WTC11 (cell line): ENCODE measurements around the gene ERBB4. TPM values are rescaled to one million over a fixed set of nuclear protein-coding genes. Genes with fewer than 3 reads are reported as not detected.

Source experiments
- ATAC-seq: fragments of 200-7000 bp; cut with Tn5 transposase; 2 replicates; pipeline ENCODE4 v1.10.0; 2021; ENCODE audit warnings: mild to moderate bottlenecking, moderate library complexity
- CTCF ChIA-PET: fragments of 300-600 bp; sonication (Branson Sonifier 250); formaldehyde crosslinking; loops from one replicate; lab custom pipeline; 2021; ENCODE audit warnings: antibody characterized with exemption; lab: Charles Lee
- POLR2A ChIA-PET: fragments of 350-600 bp; sonication (Branson Sonifier 250); formaldehyde crosslinking; loops from one replicate; lab custom pipeline; 2021; ENCODE audit warnings: antibody characterized with exemption; lab: Charles Lee
- DNase-seq: peaks from one replicate; pipeline ENCODE4 v3.0.0; 2021; ENCODE audit warnings: low spot score
- H3K27ac Mint-ChIP-seq: 2 replicates; pipeline ENCODE4 v1.8.0; 2021; ENCODE audit warnings: mixed read lengths
- H3K27me3 Mint-ChIP-seq: 2 replicates; pipeline ENCODE4 v1.8.0; 2021; ENCODE audit warnings: low read depth, mild to moderate bottlenecking, moderate library complexity, mixed read lengths
- H3K36me3 Mint-ChIP-seq: 2 replicates; pipeline ENCODE4 v1.8.0; 2021; ENCODE audit warnings: mixed read lengths
- H3K4me1 Mint-ChIP-seq: 2 replicates; pipeline ENCODE4 v1.8.0; 2022; ENCODE audit warnings: mixed read lengths
- H3K4me3 Mint-ChIP-seq: 2 replicates; pipeline ENCODE4 v1.8.0; 2021; ENCODE audit warnings: mild to moderate bottlenecking, moderate library complexity, mixed read lengths
- H3K9me3 Mint-ChIP-seq: 2 replicates; pipeline ENCODE4 v1.8.0; 2021; ENCODE audit warnings: mixed read lengths
- AFF4 ChIP-seq: sonication (generic); formaldehyde crosslinking; IDR thresholded peaks from 2 replicates; pipeline ENCODE4 v1.8.1; 2023; ENCODE audit warnings: mild to moderate bottlenecking, missing genetic modification reagents, borderline replicate concordance
- FOXJ3 ChIP-seq: sonication (generic); formaldehyde crosslinking; IDR thresholded peaks from 2 replicates; pipeline ENCODE4 v1.9.0; 2021; ENCODE audit warnings: missing genetic modification reagents, mild to moderate bottlenecking, borderline replicate concordance
- JAZF1 ChIP-seq: fragments of 250-450 bp; sonication (Bioruptor Pico); IDR thresholded peaks from 2 replicates; pipeline ENCODE4 v1.9.0; 2021; ENCODE audit warnings: moderate library complexity, mild to moderate bottlenecking, inconsistent platforms
- MXD4 ChIP-seq: fragments of 250-450 bp; sonication (Bioruptor Pico); IDR thresholded peaks from 2 replicates; pipeline ENCODE4 v1.8.0; 2021; ENCODE audit warnings: mild to moderate bottlenecking, moderate library complexity, borderline replicate concordance
- NFATC4 ChIP-seq: fragments of 250-450 bp; sonication (Bioruptor Pico); IDR thresholded peaks from 2 replicates; pipeline ENCODE4 v1.9.0; 2021; ENCODE audit warnings: mild to moderate bottlenecking
- RELA ChIP-seq: sonication (generic); formaldehyde crosslinking; IDR thresholded peaks from 2 replicates; pipeline ENCODE4 v1.8.1; 2022; ENCODE audit warnings: missing genetic modification reagents, mild to moderate bottlenecking, borderline replicate concordance
- TCF7 ChIP-seq: sonication (generic); formaldehyde crosslinking; IDR thresholded peaks from 2 replicates; pipeline ENCODE4 v1.8.0; 2022; ENCODE audit warnings: mild to moderate bottlenecking, low read depth, missing genetic modification reagents, moderate library complexity
- TEAD1 ChIP-seq: sonication (generic); formaldehyde crosslinking; IDR thresholded peaks from 2 replicates; pipeline ENCODE4 v1.8.0; 2022; ENCODE audit warnings: mild to moderate bottlenecking, missing genetic modification reagents
- USF1 ChIP-seq: sonication (generic); formaldehyde crosslinking; IDR thresholded peaks from 2 replicates; pipeline ENCODE4 v1.8.0; 2022; ENCODE audit warnings: mild to moderate bottlenecking, missing genetic modification reagents
- ZBTB21 ChIP-seq: sonication (generic); formaldehyde crosslinking; IDR thresholded peaks from 2 replicates; pipeline ENCODE4 v1.8.1; 2023; ENCODE audit warnings: mild to moderate bottlenecking, missing genetic modification reagents, borderline replicate concordance
- ZNF532 ChIP-seq: fragments of 250-450 bp; sonication (Bioruptor Pico); IDR thresholded peaks from 2 replicates; pipeline ENCODE4 v1.9.0; 2021; ENCODE audit warnings: mild to moderate bottlenecking, borderline replicate concordance
- ZNF671 ChIP-seq: fragments of 250-450 bp; sonication (Bioruptor Pico); IDR thresholded peaks from 2 replicates; pipeline ENCODE4 v1.8.0; 2021; ENCODE audit warnings: mild to moderate bottlenecking
- total RNA-seq: library from RNA; stranded (reverse); gene quantifications from 3 replicates; pipeline ENCODE4 v1.2.3, GENCODE V29; 2021
- TF ChIP-seq, protein P1 (sequence below): fragments of 200-600 bp; IDR thresholded peaks from 2 replicates; pipeline ENCODE4 v1.8.0; 2022; ENCODE audit warnings: antibody characterized with exemption
- TF ChIP-seq, protein P2 (sequence below): fragments of 250-450 bp; sonication (Bioruptor Pico); IDR thresholded peaks from 2 replicates; pipeline ENCODE4 v1.9.0; 2021; ENCODE audit warnings: moderate library complexity, mild to moderate bottlenecking, inconsistent platforms, borderline replicate concordance
- TF ChIP-seq, protein P3 (sequence below): sonication (generic); formaldehyde crosslinking; IDR thresholded peaks from 2 replicates; pipeline ENCODE4 v1.8.1; 2023; ENCODE audit warnings: mild to moderate bottlenecking, moderate library complexity, missing genetic modification reagents
- TF ChIP-seq, protein P4 (sequence below): sonication (generic); formaldehyde crosslinking; IDR thresholded peaks from 2 replicates; pipeline ENCODE4 v1.8.0; 2023; ENCODE audit warnings: mild to moderate bottlenecking, missing genetic modification reagents
- TF ChIP-seq, protein P5 (sequence below): sonication (generic); formaldehyde crosslinking; IDR thresholded peaks from 2 replicates; pipeline ENCODE4 v1.8.0; 2023; ENCODE audit warnings: missing genetic modification reagents, mild to moderate bottlenecking, borderline replicate concordance

ERBB4 gene
- total RNA-seq, 1 experiment from 2014 or later, result 1.6 TPM

DNA sequence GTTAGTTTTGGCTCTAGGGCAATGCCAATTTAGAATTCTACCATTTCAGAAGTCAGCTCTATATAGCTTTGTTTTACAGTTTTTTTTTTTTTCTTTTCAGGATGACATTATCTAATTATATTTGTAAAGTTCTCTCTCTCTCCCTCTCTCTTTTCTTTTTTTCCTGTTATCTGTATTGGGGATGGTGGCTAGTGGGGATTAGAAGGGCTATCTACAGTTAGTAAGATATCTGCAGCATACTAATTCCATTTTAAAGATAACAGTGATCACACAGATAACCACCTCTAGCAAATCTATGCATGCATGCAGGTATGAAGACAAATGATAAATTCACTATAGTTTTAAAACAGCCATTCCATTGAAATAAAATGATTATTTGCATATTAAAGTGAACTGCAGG is 438.9 kb downstream of the ERBB4 start:
- Mint-ChIP-seq H3K4me1 (peaks cover 11% of the 10 kb centered on the region), H3K27ac (no peak overlapping the region), H3K36me3 (no peaks in the 10 kb centered on the region), H3K9me3 (no peaks in the 10 kb centered on the region), H3K4me3 (no peak overlapping the region), H3K27me3 (no peaks in the 10 kb centered on the region)
- no peak for DNase-seq
- no peak for ATAC-seq
- CTCF ChIA-PET, result no interaction called here
- POLR2A ChIA-PET, result no interaction called here
- TF ChIP-seq TEAD1 (no peak), ZBTB21 (CRISPR knock-in tag) (no peak), USF1 (CRISPR knock-in tag) (no peak), NFATC4 (CRISPR knock-in tag) (no peak), FOXJ3 (no peak), TCF7 (CRISPR knock-in tag) (no peak), RELA (no peak), JAZF1 (CRISPR knock-in tag) (no peak), ZNF671 (CRISPR knock-in tag) (no peak), ZNF532 (no peak), AFF4 (CRISPR knock-in tag) (no peak), MXD4 (CRISPR knock-in tag) (no peak)
- TF ChIP-seq, protein P1, sequence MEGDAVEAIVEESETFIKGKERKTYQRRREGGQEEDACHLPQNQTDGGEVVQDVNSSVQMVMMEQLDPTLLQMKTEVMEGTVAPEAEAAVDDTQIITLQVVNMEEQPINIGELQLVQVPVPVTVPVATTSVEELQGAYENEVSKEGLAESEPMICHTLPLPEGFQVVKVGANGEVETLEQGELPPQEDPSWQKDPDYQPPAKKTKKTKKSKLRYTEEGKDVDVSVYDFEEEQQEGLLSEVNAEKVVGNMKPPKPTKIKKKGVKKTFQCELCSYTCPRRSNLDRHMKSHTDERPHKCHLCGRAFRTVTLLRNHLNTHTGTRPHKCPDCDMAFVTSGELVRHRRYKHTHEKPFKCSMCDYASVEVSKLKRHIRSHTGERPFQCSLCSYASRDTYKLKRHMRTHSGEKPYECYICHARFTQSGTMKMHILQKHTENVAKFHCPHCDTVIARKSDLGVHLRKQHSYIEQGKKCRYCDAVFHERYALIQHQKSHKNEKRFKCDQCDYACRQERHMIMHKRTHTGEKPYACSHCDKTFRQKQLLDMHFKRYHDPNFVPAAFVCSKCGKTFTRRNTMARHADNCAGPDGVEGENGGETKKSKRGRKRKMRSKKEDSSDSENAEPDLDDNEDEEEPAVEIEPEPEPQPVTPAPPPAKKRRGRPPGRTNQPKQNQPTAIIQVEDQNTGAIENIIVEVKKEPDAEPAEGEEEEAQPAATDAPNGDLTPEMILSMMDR, result no peak
- TF ChIP-seq, protein P2, sequence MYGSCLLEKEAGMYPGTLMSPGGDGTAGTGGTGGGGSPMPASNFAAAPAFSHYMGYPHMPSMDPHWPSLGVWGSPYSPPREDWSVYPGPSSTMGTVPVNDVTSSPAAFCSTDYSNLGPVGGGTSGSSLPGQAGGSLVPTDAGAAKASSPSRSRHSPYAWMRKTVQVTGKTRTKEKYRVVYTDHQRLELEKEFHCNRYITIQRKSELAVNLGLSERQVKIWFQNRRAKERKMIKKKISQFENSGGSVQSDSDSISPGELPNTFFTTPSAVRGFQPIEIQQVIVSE, result no peak
- TF ChIP-seq, protein P3, sequence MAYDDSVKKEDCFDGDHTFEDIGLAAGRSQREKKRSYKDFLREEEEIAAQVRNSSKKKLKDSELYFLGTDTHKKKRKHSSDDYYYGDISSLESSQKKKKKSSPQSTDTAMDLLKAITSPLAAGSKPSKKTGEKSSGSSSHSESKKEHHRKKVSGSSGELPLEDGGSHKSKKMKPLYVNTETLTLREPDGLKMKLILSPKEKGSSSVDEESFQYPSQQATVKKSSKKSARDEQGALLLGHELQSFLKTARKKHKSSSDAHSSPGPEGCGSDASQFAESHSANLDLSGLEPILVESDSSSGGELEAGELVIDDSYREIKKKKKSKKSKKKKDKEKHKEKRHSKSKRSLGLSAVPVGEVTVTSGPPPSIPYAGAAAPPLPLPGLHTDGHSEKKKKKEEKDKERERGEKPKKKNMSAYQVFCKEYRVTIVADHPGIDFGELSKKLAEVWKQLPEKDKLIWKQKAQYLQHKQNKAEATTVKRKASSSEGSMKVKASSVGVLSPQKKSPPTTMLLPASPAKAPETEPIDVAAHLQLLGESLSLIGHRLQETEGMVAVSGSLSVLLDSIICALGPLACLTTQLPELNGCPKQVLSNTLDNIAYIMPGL (CRISPR knock-in tag), result no peak
- TF ChIP-seq, protein P4, sequence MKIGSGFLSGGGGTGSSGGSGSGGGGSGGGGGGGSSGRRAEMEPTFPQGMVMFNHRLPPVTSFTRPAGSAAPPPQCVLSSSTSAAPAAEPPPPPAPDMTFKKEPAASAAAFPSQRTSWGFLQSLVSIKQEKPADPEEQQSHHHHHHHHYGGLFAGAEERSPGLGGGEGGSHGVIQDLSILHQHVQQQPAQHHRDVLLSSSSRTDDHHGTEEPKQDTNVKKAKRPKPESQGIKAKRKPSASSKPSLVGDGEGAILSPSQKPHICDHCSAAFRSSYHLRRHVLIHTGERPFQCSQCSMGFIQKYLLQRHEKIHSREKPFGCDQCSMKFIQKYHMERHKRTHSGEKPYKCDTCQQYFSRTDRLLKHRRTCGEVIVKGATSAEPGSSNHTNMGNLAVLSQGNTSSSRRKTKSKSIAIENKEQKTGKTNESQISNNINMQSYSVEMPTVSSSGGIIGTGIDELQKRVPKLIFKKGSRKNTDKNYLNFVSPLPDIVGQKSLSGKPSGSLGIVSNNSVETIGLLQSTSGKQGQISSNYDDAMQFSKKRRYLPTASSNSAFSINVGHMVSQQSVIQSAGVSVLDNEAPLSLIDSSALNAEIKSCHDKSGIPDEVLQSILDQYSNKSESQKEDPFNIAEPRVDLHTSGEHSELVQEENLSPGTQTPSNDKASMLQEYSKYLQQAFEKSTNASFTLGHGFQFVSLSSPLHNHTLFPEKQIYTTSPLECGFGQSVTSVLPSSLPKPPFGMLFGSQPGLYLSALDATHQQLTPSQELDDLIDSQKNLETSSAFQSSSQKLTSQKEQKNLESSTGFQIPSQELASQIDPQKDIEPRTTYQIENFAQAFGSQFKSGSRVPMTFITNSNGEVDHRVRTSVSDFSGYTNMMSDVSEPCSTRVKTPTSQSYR, result no peak
- TF ChIP-seq, protein P5, sequence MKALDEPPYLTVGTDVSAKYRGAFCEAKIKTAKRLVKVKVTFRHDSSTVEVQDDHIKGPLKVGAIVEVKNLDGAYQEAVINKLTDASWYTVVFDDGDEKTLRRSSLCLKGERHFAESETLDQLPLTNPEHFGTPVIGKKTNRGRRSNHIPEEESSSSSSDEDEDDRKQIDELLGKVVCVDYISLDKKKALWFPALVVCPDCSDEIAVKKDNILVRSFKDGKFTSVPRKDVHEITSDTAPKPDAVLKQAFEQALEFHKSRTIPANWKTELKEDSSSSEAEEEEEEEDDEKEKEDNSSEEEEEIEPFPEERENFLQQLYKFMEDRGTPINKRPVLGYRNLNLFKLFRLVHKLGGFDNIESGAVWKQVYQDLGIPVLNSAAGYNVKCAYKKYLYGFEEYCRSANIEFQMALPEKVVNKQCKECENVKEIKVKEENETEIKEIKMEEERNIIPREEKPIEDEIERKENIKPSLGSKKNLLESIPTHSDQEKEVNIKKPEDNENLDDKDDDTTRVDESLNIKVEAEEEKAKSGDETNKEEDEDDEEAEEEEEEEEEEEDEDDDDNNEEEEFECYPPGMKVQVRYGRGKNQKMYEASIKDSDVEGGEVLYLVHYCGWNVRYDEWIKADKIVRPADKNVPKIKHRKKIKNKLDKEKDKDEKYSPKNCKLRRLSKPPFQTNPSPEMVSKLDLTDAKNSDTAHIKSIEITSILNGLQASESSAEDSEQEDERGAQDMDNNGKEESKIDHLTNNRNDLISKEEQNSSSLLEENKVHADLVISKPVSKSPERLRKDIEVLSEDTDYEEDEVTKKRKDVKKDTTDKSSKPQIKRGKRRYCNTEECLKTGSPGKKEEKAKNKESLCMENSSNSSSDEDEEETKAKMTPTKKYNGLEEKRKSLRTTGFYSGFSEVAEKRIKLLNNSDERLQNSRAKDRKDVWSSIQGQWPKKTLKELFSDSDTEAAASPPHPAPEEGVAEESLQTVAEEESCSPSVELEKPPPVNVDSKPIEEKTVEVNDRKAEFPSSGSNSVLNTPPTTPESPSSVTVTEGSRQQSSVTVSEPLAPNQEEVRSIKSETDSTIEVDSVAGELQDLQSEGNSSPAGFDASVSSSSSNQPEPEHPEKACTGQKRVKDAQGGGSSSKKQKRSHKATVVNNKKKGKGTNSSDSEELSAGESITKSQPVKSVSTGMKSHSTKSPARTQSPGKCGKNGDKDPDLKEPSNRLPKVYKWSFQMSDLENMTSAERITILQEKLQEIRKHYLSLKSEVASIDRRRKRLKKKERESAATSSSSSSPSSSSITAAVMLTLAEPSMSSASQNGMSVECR, result no peak
